GM19099 (cell line): ENCODE data around the gene ZSCAN2.

Experiments used
- POLR2A ChIP-seq: IDR thresholded peaks from 3 replicates; pipeline ENCODE4 v1.6.1; 2011; ENCODE audit warnings: low read depth; ENCODE audit not compliant: insufficient read length; ENCODE audit errors: extremely low read depth

ZSCAN2 gene

DNA sequence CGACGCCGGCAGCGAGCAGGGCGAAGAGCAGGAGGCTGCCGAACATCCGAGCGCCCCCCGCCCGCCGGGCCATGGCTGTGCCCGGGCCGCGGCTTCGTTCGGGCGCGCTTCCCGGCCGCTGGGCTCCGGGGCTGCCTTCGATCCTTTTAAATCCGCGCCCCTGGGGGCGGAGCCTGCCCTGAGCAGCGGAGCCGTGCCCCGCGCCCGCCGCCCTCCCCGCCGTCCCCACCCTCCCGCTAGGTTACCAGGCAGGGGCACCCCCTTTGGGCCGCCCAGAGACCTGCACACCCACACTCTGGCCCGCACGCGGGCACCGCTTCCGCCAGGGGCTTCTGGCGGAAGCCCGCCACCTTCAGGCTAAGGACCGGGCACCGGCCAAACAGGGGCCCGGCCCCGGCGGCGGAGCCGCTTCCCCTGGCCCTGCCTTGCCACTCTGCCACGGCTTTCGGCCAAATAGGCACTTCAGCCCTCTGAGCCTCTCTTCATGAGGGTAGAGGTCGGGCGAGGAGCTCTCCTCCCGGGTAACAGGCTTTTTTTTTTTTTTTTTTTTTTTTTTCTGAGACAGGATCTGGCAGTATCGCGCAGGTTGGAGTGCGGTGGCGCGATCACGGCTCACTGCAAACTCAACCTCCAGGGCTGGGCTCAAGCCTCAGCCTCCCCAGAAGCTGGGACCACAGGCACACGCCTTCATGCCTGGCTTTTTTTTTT lies 57.4 kb downstream of the ZSCAN2 start, which contains the start of gene NMB:
NMB (minus strand) TSS at position 120 of the 708 bp plus-strand sequence; CDS start at position 73, 47 bp downstream.
- peak; percentile 50 for TF ChIP-seq POLR2A

DNA sequence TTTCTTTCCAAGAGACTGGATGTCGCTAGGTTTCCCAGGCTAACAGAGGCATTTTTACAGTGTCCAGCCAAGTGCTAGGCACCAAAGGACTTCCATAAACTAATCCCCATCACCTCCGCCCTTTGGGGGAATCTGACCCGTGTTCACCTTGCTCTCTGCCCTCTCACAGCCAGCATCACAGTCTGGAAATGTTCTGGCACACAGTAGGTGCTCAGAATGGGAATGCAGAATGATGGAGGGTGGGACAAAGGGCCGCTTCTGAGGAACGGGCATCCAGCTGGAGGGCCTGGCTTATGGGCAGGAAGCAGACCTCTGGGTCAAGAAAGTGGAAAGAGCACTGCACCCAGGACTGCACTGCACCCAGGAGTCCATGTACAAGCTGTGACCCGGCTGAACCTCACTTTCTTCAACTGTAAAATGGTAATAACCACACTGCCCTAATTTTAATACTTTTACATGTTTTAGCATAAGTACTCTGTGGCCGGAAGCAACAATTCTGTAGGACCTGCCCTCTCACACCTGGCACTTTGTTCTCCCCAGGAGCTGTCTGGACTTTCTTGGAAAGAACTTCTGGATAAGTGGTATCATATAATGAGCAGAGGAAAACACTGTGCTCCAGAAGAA lies 58.1 kb downstream of the ZSCAN2 start:
- TF ChIP-seq POLR2A: no peak

DNA sequence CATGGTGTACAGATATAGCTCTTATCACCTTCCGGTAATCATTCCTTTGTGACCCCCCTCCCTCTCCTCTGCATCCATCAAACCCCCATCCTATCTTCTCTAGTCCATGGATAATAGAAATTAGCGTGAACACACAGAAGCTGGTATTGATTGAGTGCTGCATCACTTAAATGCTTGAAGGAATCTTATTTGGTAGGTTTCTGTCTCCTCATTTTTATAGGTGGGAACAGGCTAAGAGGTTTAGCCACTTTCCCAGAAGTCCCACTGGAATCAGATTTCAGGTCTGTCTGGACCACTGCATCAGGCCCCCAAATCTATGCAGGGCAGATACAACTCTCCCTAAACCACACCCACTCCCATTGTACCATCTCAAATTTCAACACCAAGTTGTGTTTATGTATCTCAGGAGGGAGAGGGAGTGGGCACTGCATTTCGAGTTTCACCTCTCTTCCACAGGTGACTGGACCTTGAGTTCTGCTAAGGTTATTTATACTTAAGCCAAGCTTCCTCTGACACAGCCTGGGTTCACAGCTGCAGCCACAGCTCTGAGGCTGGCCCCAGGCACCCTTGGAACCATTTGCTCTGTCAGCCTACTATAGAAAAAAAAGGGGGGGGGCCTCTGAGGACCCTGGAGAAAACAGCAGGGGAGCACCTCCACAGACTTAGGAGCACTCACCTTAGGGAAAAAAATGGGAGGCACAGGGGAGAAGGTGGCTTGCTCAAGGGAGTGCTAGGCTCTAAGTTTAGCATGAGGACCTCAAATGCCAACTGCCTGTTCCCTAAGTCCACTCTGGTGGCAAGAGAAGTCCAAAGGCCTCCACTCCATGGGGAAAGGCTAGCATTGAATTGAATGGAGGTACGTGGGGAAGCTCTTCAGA lies 59.3 kb downstream of the ZSCAN2 start:
- TF ChIP-seq POLR2A: no peak

DNA sequence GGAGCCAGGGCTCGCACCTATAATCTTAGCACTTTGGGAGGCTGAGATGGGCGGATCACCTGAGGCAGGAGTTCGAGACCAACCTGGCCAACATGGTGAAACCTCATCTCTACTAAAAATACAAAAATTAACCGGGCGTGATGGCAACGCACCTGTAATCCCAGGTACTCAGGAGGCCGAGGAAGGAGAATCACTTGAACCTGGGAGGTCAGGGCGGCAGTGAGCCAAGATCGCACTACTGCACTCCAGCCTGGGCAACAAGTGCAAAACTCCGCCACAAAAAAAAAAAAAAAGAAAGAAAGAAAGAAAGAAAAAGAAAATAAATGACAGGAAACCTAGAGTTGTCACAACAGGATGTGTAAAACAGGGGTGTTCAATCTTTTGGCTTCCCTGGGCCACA lies 60.2 kb downstream of the ZSCAN2 start:
- no peak for TF ChIP-seq POLR2A

DNA sequence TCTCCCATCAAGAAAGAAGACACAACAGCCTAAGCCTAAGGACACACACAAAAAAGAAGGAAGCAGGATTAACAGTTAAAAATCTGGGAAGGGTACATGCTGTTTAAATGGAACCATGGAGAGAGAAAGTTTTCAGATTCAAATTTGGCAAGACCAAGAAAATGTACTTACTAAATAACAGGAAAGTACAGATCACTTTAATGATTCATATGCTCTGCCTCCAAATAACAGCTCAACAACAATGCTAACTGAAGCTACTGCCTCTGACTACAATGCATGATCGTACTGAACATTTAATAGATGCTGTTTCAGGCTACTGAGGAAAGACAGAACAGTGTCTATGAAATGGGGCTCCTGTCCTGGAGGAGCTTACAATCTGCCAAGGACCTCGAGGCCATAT lies 65.6 kb downstream of the ZSCAN2 start:
- TF ChIP-seq POLR2A: no peak

DNA sequence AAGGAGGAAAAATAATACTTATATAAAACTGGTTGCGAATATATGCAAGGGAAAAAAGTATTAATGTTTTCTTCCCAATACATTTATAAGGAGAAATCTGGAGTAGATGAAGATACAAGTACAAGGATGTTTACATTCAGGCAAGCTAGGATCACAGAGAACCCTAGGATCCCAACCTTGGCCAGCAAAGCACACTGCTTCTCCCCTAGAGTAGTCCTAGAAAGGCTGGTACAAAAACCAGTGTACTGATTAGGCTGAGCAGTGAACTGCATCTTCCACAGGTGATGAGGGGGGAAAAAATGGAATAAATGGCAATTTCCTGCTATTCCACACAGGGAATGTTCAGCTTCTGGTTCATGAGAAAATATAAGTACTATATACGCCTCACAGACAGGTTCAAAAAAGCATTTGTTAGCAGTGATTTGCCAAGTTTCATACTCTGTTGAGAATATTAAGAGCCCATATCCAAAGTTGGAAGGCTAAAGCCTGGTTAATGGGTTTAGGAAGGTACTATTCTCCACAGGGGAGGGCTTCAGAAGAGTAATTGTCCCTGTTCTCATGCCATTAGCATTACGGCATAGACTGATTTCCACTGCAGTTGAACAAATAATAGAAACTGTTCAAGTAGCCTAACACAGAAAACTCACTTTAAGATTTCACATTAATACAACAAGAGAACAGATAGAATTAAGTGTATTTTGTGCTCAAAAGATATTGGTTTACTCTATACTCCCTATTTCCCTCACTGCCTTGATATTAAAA lies 67.6 kb downstream of the ZSCAN2 start:
- TF ChIP-seq POLR2A: no peak

DNA sequence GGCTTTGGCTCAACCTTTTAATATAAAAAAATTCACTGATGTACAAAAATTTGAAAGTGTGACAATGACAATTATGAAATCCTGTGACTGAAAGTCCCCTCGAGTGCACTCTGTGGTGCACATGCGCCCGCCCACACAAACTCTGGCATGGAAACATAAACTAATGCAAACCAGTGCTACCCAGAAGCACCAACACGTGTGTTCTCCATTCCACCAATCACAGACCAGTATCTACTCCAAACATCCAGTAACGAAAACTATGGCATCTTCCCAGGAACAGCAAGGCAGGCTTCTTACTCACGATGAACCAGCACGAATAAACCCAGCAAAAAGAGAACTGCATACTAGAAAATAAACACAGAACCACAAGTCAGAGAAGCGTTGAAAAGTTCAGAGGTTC lies 68.9 kb downstream of the ZSCAN2 start:
- no peak for TF ChIP-seq POLR2A

DNA sequence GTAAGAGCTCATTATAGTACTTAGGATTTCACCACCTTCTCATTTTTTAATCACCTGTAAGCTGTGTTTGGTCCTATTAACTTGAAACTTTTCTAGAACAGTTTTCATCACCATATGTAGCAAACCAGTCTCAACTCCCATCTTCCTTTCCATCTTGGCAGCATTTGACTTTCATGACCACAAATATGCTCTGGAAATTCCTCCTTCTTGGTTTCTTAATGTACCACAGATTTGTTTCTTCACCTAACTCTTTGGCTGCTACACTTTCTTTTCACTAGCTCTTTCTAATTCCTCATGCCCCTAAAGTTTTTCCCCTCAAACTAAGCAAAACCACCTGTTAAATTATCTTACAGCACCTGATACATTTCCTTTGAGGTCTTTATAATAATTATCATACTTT lies 70.4 kb downstream of the ZSCAN2 start:
- TF ChIP-seq POLR2A: no peak
